ENCODE results near the gene ZMYM2.

DNA sequence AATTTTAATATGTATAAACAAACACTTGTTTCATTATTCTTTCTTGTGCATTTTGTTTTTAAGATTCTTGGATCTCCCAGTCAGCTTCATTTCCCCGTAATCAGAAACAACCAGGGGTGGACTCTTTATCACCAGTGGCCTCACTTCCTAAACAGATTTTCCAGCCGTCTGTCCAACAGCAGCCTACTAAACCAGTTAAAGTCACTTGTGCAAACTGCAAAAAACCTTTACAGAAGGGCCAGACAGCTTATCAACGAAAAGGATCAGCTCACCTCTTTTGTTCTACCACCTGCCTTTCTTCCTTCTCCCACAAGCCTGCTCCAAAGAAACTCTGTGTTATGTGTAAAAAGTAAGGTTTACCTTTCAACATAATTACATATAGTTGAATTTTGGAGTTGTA, 44.3 kb downstream of the ZMYM2 start:
- TF ChIP-seq ESRRA (CRISPR knock-in tag; IDR thresholded peaks at IDR 0.05; ENCODE audit: borderline replicate concordance): no peak
- TF ChIP-seq, protein P1, sequence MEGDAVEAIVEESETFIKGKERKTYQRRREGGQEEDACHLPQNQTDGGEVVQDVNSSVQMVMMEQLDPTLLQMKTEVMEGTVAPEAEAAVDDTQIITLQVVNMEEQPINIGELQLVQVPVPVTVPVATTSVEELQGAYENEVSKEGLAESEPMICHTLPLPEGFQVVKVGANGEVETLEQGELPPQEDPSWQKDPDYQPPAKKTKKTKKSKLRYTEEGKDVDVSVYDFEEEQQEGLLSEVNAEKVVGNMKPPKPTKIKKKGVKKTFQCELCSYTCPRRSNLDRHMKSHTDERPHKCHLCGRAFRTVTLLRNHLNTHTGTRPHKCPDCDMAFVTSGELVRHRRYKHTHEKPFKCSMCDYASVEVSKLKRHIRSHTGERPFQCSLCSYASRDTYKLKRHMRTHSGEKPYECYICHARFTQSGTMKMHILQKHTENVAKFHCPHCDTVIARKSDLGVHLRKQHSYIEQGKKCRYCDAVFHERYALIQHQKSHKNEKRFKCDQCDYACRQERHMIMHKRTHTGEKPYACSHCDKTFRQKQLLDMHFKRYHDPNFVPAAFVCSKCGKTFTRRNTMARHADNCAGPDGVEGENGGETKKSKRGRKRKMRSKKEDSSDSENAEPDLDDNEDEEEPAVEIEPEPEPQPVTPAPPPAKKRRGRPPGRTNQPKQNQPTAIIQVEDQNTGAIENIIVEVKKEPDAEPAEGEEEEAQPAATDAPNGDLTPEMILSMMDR (IDR thresholded peaks at IDR 0.05): no peak
- TF ChIP-seq, protein P2, sequence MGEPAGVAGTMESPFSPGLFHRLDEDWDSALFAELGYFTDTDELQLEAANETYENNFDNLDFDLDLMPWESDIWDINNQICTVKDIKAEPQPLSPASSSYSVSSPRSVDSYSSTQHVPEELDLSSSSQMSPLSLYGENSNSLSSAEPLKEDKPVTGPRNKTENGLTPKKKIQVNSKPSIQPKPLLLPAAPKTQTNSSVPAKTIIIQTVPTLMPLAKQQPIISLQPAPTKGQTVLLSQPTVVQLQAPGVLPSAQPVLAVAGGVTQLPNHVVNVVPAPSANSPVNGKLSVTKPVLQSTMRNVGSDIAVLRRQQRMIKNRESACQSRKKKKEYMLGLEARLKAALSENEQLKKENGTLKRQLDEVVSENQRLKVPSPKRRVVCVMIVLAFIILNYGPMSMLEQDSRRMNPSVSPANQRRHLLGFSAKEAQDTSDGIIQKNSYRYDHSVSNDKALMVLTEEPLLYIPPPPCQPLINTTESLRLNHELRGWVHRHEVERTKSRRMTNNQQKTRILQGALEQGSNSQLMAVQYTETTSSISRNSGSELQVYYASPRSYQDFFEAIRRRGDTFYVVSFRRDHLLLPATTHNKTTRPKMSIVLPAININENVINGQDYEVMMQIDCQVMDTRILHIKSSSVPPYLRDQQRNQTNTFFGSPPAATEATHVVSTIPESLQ (CRISPR knock-in tag; IDR thresholded peaks at IDR 0.05): no peak
- TF ChIP-seq HMGA2 (CRISPR knock-in tag; IDR thresholded peaks at IDR 0.05): no peak
- no peak for TF ChIP-seq ETV6 (CRISPR knock-in tag; IDR thresholded peaks at IDR 0.05)
- no peak for TF ChIP-seq FOXK1 (CRISPR knock-in tag; IDR thresholded peaks at IDR 0.05)
- TF ChIP-seq, protein P3, sequence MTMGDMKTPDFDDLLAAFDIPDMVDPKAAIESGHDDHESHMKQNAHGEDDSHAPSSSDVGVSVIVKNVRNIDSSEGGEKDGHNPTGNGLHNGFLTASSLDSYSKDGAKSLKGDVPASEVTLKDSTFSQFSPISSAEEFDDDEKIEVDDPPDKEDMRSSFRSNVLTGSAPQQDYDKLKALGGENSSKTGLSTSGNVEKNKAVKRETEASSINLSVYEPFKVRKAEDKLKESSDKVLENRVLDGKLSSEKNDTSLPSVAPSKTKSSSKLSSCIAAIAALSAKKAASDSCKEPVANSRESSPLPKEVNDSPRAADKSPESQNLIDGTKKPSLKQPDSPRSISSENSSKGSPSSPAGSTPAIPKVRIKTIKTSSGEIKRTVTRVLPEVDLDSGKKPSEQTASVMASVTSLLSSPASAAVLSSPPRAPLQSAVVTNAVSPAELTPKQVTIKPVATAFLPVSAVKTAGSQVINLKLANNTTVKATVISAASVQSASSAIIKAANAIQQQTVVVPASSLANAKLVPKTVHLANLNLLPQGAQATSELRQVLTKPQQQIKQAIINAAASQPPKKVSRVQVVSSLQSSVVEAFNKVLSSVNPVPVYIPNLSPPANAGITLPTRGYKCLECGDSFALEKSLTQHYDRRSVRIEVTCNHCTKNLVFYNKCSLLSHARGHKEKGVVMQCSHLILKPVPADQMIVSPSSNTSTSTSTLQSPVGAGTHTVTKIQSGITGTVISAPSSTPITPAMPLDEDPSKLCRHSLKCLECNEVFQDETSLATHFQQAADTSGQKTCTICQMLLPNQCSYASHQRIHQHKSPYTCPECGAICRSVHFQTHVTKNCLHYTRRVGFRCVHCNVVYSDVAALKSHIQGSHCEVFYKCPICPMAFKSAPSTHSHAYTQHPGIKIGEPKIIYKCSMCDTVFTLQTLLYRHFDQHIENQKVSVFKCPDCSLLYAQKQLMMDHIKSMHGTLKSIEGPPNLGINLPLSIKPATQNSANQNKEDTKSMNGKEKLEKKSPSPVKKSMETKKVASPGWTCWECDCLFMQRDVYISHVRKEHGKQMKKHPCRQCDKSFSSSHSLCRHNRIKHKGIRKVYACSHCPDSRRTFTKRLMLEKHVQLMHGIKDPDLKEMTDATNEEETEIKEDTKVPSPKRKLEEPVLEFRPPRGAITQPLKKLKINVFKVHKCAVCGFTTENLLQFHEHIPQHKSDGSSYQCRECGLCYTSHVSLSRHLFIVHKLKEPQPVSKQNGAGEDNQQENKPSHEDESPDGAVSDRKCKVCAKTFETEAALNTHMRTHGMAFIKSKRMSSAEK (CRISPR knock-in tag; IDR thresholded peaks at IDR 0.05; ENCODE audit: borderline replicate concordance): no peak
- TF ChIP-seq, protein P4, sequence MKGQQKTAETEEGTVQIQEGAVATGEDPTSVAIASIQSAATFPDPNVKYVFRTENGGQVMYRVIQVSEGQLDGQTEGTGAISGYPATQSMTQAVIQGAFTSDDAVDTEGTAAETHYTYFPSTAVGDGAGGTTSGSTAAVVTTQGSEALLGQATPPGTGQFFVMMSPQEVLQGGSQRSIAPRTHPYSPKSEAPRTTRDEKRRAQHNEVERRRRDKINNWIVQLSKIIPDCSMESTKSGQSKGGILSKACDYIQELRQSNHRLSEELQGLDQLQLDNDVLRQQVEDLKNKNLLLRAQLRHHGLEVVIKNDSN (CRISPR knock-in tag; IDR thresholded peaks at IDR 0.05): no peak
- no peak for TF ChIP-seq ZNF263 (CRISPR knock-in tag; IDR thresholded peaks at IDR 0.05; ENCODE audit: low read depth)
- no peak for TF ChIP-seq MYBL2 (CRISPR knock-in tag; IDR thresholded peaks at IDR 0.05)
- TF ChIP-seq NR2C2 (CRISPR knock-in tag; IDR thresholded peaks at IDR 0.05): no peak
- no peak for TF ChIP-seq CBFB (CRISPR knock-in tag; IDR thresholded peaks at IDR 0.05; ENCODE audit: low read depth)
- no peak for TF ChIP-seq CREB1 (CRISPR knock-in tag; IDR thresholded peaks at IDR 0.05)
- TF ChIP-seq, protein P5, sequence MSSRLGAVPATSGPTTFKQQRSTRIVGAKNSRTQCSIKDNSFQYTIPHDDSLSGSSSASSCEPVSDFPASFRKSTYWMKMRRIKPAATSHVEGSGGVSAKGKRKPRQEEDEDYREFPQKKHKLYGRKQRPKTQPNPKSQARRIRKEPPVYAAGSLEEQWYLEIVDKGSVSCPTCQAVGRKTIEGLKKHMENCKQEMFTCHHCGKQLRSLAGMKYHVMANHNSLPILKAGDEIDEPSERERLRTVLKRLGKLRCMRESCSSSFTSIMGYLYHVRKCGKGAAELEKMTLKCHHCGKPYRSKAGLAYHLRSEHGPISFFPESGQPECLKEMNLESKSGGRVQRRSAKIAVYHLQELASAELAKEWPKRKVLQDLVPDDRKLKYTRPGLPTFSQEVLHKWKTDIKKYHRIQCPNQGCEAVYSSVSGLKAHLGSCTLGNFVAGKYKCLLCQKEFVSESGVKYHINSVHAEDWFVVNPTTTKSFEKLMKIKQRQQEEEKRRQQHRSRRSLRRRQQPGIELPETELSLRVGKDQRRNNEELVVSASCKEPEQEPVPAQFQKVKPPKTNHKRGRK (CRISPR knock-in tag; IDR thresholded peaks at IDR 0.05; ENCODE audit: borderline replicate concordance): no peak
